SU-DHL-6 (cell line): ENCODE data around the gene CWC27.

ENCODE experiments used
- H2AFZ ChIP-seq: fragments of 200-600 bp; sonication (generic); 2 replicates; pipeline ENCODE4 v1.6.1; 2014; ENCODE audit warnings: low read depth, mild to moderate bottlenecking, moderate library complexity, mixed read lengths, antibody characterized with exemption, low read length; ENCODE audit not compliant: severe bottlenecking
- H3F3A ChIP-seq: fragments of 200-600 bp; shearing (Covaris generic); 2 replicates; pipeline ENCODE4 v1.6.0; 2016; ENCODE audit warnings: antibody characterized with exemption, mild to moderate bottlenecking; ENCODE audit not compliant: insufficient read depth
- H3K27ac ChIP-seq: fragments of 200-600 bp; sonication (generic); 2 replicates; pipeline ENCODE4 v1.5.1; 2016; ENCODE audit warnings: low read depth, mild to moderate bottlenecking, low read length, moderate library complexity, mixed read lengths
- H3K27me3 ChIP-seq: fragments of 200-600 bp; sonication (generic), shearing (Covaris generic); 2 replicates; pipeline ENCODE4 v1.6.0; 2014; ENCODE audit warnings: mild to moderate bottlenecking, low read length
- H3K36me3 ChIP-seq: fragments of 200-600 bp; sonication (generic); 2 replicates; pipeline ENCODE4 v1.6.1; 2014; ENCODE audit warnings: mild to moderate bottlenecking, low read length, mixed read lengths
- H3K4me2 ChIP-seq: fragments of 300-600, 200-600 bp; shearing (Covaris generic), sonication (generic); 2 replicates; pipeline ENCODE4 v1.6.0; 2014; ENCODE audit warnings: low read length, low read depth, mild to moderate bottlenecking; ENCODE audit not compliant: poor library complexity, severe bottlenecking
- H3K4me3 ChIP-seq: fragments of 200-600 bp; sonication (generic); 2 replicates; pipeline ENCODE4 v1.5.1; 2014; ENCODE audit warnings: antibody characterized with exemption, low read length, mild to moderate bottlenecking, mixed read lengths; ENCODE audit not compliant: insufficient read depth, poor library complexity, severe bottlenecking
- H3K79me2 ChIP-seq: fragments of 200-600 bp; sonication (generic); 2 replicates; pipeline ENCODE4 v1.6.1; 2014; ENCODE audit warnings: mild to moderate bottlenecking, low read length, moderate library complexity; ENCODE audit not compliant: insufficient read depth
- H3K9ac ChIP-seq: fragments of 200-600 bp; sonication (generic); 2 replicates; pipeline ENCODE4 v1.7.0; 2014; ENCODE audit warnings: mild to moderate bottlenecking, low read length
- H3K9me2 ChIP-seq: fragments of 200-600 bp; sonication (generic); replicated peaks from 2 replicates; pipeline ENCODE4 v1.6.1; 2014; ENCODE audit warnings: low read length; ENCODE audit not compliant: insufficient read depth
- H3K9me3 ChIP-seq: fragments of 200-600 bp; sonication (generic); 2 replicates; pipeline ENCODE4 v1.6.1; 2014; ENCODE audit warnings: low read length, mixed read lengths; ENCODE audit not compliant: insufficient read depth
- H4K20me1 ChIP-seq: fragments of 200-600 bp; sonication (generic); 2 replicates; pipeline ENCODE4 v1.6.1; 2014; ENCODE audit warnings: low read depth, mild to moderate bottlenecking, antibody characterized with exemption, low read length, moderate library complexity, mixed read lengths
- CTCF ChIP-seq: fragments of 200-600 bp; sonication (generic); IDR thresholded peaks from one replicate; pipeline ENCODE4 v1.5.1; 2017; ENCODE audit warnings: antibody characterized with exemption, mild to moderate bottlenecking, low read length, moderate library complexity; ENCODE audit not compliant: insufficient read depth, poor library complexity, severe bottlenecking
- EZH2phosphoT487 ChIP-seq: fragments of 200-600 bp; sonication (generic), shearing (Covaris generic); conservative IDR thresholded peaks from 2 replicates; pipeline ENCODE4 v1.6.1; 2018; ENCODE audit warnings: mild to moderate bottlenecking, antibody characterized with exemption, low read length, moderate library complexity, mixed read lengths

The CWC27 gene

GRCh38 chr5:65018763-65019162 is 250.0 kb downstream of the CWC27 start:
- no peaks in the 10 kb centered on the region for H3K9me3 ChIP-seq
- H3K9me2 ChIP-seq = no peaks in the 10 kb centered on the region
- no peaks in the 10 kb centered on the region for H3K36me3 ChIP-seq
- TF ChIP-seq EZH2phosphoT487 (no peak), CTCF (no peak)
- no peak overlapping the region for H3K27ac ChIP-seq
- H3K4me2 ChIP-seq = no peak overlapping the region
- no peak overlapping the region for H2AFZ ChIP-seq
- no peaks in the 10 kb centered on the region for H3K27me3 ChIP-seq
- no peaks in the 10 kb centered on the region for H3F3A ChIP-seq
- H3K79me2 ChIP-seq = no peaks in the 10 kb centered on the region
- no peak overlapping the region for H3K4me3 ChIP-seq
- no peaks in the 10 kb centered on the region for H4K20me1 ChIP-seq
- H3K9ac ChIP-seq = no peak overlapping the region

- Histone ChIP-seq H3K36me3 (no peaks in the 10 kb centered on the region), H3K4me3 (no peak overlapping the region), H3K9ac (no peak overlapping the region), H3K9me2 (no peaks in the 10 kb centered on the region), H3K9me3 (no peaks in the 10 kb centered on the region), H3K4me2 (no peak overlapping the region), H3K27me3 (no peaks in the 10 kb centered on the region), H2AFZ (no peak overlapping the region), H3K27ac (no peak overlapping the region), H3F3A (no peaks in the 10 kb centered on the region), H4K20me1 (no peaks in the 10 kb centered on the region), H3K79me2 (no peaks in the 10 kb centered on the region)
- TF ChIP-seq CTCF (no peak), EZH2phosphoT487 (no peak)
Observed at GRCh38 chr5:65020492-65020891, 251.8 kb downstream of the CWC27 start.

GRCh38 chr5:65021527-65022226 is 252.9 kb downstream of the CWC27 start:
- Histone ChIP-seq H3K27me3 (no peaks in the 10 kb centered on the region), H3K79me2 (no peaks in the 10 kb centered on the region), H3K9me3 (no peaks in the 10 kb centered on the region), H3K9me2 (no peaks in the 10 kb centered on the region), H3K4me3 (no peak overlapping the region), H2AFZ (no peak overlapping the region), H4K20me1 (no peaks in the 10 kb centered on the region), H3K27ac (no peak overlapping the region), H3K9ac (no peak overlapping the region), H3K4me2 (no peak overlapping the region), H3F3A (no peaks in the 10 kb centered on the region), H3K36me3 (no peaks in the 10 kb centered on the region)
- TF ChIP-seq CTCF (no peak), EZH2phosphoT487 (no peak)

- Histone ChIP-seq H4K20me1 (no peaks in the 10 kb centered on the region), H3K36me3 (no peaks in the 10 kb centered on the region), H3K9me3 (no peaks in the 10 kb centered on the region), H3K27me3 (no peaks in the 10 kb centered on the region), H3K9me2 (no peaks in the 10 kb centered on the region), H3K4me3 (no peak overlapping the region), H3K79me2 (no peaks in the 10 kb centered on the region), H3K27ac (no peak overlapping the region), H3K4me2 (no peak overlapping the region), H3K9ac (no peak overlapping the region), H2AFZ (no peak overlapping the region), H3F3A (no peaks in the 10 kb centered on the region)
- TF ChIP-seq CTCF (no peak), EZH2phosphoT487 (no peak)
Observed at GRCh38 chr5:65022932-65023331, 254.2 kb downstream of the CWC27 start.
